Astrocyte (in vitro differentiated cells and primary cell): ENCODE data around the gene HOXA6.

Experiments
- CTCF ChIP-seq: IDR thresholded peaks from 2 replicates; pipeline ENCODE4 v1.5.1; 2011; ENCODE audit warnings: low read depth, mild to moderate bottlenecking, inconsistent platforms, low read length, moderate library complexity; ENCODE audit not compliant: insufficient read depth
- EZH2 ChIP-seq: IDR thresholded peaks from 2 replicates; pipeline ENCODE4 v1.6.1; 2012; ENCODE audit warnings: mild to moderate bottlenecking, low read length, inconsistent platforms; ENCODE audit not compliant: insufficient read depth

DNA sequence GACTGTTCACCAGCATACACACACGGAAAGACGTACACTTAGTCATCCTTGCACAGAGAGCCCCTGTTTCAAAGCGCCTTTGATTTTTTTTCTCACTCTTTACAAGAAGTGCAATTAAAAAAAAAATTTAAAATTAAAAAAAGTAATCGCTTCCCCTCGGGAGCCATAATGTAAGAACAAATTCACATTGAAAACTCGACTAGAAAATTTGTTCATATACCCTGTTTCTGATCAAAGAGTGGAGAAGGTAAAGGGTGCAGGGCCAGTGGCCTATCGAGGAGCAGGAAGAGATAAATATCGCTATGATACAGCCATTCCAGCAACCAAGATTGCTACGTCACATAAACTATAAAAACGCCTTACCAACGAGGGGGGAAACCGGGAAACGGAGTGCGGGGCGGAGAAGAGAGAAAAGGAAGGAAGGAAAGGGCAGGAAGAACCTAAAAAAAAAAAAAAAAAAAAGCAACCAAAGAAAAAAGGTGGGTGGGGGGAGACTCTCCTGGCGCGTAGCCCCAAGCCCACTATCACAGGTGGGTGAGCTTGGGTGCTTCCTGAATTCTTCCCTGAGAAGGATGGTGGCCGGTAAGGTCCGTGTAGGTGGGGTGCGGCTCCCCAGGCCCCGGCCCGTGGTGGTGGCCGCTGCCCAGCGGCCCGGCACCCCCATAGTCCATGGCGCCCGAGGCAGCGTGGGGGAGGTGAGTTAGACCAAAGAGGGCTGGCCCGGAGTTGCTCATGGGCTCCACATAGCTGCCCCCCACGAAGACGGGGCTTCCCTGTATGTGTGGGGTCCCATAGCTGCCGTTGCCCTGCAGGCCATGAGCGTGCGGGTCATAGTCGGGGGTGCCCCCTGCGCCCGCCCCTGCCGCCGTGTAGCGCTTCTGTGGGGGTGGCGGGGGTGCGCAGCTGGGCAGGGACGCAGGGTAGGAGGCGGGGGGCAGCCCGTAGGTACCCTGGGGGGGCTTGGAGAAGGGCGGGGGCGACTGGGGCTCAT, 39.9 kb downstream of the HOXA6 start:
- TF ChIP-seq CTCF (no peak), EZH2 (no peak)
